Measurements from ENCODE around the gene LRRC32. TPM values are rescaled to one million over a fixed set of nuclear protein-coding genes. Genes with fewer than 3 reads are reported as not detected.

Gene LRRC32
- total RNA-seq, 1 donor from 2014 or later: 6.8 TPM

DNA sequence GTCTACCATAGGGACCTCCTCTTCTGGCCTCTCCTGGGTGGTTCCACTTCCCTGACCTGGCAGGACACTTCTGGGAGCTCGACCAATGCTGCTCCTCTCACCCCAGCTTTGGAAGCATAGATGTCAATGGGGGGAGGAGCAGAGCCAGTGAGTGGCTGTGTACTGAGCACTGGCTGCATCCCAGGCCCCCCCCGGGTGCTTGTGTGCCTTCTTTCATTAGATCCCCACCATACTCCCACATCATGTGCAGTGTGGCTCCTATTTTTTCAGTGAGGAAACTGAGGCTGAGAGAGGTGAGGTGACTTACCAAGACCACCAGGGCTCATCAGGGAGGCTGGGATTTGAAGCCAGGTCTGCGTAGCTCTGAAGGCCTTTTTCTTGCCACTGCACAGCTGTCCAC, 44.3 kb downstream of the LRRC32 start:
- no peaks in the 10 kb centered on the region for H3K27me3 ChIP-seq (ENCODE audit: control insufficient read depth, insufficient read depth, low read length)
- no peaks in the 10 kb centered on the region for H3K36me3 ChIP-seq (ENCODE audit: control insufficient read depth, insufficient read depth, low read length)
- no peak for DNase-seq (ENCODE audit: low read depth)
- TF ChIP-seq, protein P1, sequence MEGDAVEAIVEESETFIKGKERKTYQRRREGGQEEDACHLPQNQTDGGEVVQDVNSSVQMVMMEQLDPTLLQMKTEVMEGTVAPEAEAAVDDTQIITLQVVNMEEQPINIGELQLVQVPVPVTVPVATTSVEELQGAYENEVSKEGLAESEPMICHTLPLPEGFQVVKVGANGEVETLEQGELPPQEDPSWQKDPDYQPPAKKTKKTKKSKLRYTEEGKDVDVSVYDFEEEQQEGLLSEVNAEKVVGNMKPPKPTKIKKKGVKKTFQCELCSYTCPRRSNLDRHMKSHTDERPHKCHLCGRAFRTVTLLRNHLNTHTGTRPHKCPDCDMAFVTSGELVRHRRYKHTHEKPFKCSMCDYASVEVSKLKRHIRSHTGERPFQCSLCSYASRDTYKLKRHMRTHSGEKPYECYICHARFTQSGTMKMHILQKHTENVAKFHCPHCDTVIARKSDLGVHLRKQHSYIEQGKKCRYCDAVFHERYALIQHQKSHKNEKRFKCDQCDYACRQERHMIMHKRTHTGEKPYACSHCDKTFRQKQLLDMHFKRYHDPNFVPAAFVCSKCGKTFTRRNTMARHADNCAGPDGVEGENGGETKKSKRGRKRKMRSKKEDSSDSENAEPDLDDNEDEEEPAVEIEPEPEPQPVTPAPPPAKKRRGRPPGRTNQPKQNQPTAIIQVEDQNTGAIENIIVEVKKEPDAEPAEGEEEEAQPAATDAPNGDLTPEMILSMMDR (IDR thresholded peaks at IDR 0.05; ENCODE audit: insufficient read depth, low read length, poor library complexity, severe bottlenecking): no peak
- H3K4me3 ChIP-seq (ENCODE audit: low read depth, low read length): no peak overlapping the region

- no peak for DNase-seq (ENCODE audit: low read depth)
- Histone ChIP-seq H3K4me3 (ENCODE audit: low read depth, low read length) (no peak overlapping the region), H3K27me3 (ENCODE audit: control insufficient read depth, insufficient read depth, low read length) (no peaks in the 10 kb centered on the region), H3K36me3 (ENCODE audit: control insufficient read depth, insufficient read depth, low read length) (no peaks in the 10 kb centered on the region)
- TF ChIP-seq, protein P1 (IDR thresholded peaks at IDR 0.05; ENCODE audit: insufficient read depth, low read length, poor library complexity, severe bottlenecking): no peak
Observed at GRCh38 chr11:76625472-76626186, 44.9 kb downstream of the LRRC32 start.

DNA sequence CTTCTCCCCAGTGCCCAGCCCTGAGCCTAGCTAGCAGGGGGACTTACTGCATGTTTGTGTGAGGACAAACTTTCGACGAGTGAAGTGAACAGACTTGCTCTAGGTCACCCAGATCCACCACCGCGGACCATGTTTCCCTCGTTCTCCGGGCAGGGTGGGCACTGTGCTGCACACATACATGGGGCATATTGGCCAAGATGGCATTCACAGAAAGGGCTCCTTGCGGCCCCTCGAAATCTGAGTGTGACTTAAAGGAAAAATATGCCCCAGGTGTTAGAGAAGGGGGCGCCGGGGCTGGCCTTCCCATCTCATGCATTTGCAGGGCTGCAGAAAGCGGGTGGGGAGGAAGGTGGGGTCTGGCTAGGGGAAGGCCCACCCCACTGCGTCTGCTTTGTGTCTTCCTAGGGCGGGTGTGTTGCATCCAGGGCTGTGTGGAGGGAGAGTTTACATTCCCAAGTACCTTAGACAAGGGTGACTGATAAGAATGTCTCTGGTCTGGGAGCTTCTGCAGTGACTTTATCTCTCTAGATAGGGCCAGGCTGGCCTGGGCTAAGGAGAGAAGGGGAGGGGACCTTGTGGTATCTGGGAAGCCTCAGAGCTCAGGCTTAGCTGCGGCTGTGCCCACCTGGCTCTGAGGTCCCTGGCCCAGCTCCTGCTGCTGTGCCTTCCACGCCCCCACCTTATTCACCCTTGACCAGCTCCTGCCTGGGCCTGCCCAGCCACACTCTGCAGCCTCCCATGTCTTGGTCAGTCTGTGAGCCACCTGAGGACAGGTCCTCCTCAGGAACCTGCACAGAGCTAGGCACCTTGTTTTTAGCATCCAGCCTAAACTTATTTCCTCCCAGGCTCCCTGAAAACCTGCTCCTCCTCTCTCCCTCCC, 45.8 kb downstream of the LRRC32 start:
- TF ChIP-seq, protein P1 (IDR thresholded peaks at IDR 0.05; ENCODE audit: insufficient read depth, low read length, poor library complexity, severe bottlenecking): no peak
- Histone ChIP-seq H3K4me3 (ENCODE audit: low read depth, low read length) (no peak overlapping the region), H3K36me3 (ENCODE audit: control insufficient read depth, insufficient read depth, low read length) (no peaks in the 10 kb centered on the region), H3K27me3 (ENCODE audit: control insufficient read depth, insufficient read depth, low read length) (no peaks in the 10 kb centered on the region)
- no peak for DNase-seq (ENCODE audit: low read depth)

- H3K4me3 ChIP-seq (ENCODE audit: low read depth, low read length): no peak overlapping the region
- no peaks in the 10 kb centered on the region for H3K27me3 ChIP-seq (ENCODE audit: control insufficient read depth, insufficient read depth, low read length)
- no peaks in the 10 kb centered on the region for H3K36me3 ChIP-seq (ENCODE audit: control insufficient read depth, insufficient read depth, low read length)
- TF ChIP-seq, protein P1 (IDR thresholded peaks at IDR 0.05; ENCODE audit: insufficient read depth, low read length, poor library complexity, severe bottlenecking): no peak
- DNase-seq (ENCODE audit: low read depth): no peak
Observed at GRCh38 chr11:76623884-76624419, 46.6 kb downstream of the LRRC32 start.

- no peaks in the 10 kb centered on the region for H3K27me3 ChIP-seq (ENCODE audit: control insufficient read depth, insufficient read depth, low read length)
- no peak for DNase-seq (ENCODE audit: low read depth)
- TF ChIP-seq, protein P1 (IDR thresholded peaks at IDR 0.05; ENCODE audit: insufficient read depth, low read length, poor library complexity, severe bottlenecking): no peak
- H3K36me3 ChIP-seq (ENCODE audit: control insufficient read depth, insufficient read depth, low read length): no peaks in the 10 kb centered on the region
- no peak overlapping the region for H3K4me3 ChIP-seq (ENCODE audit: low read depth, low read length)
Observed at GRCh38 chr11:76623171-76623883, 47.2 kb downstream of the LRRC32 start.
